ENCODE data around the gene SRPK3.

Gene SRPK3

GRCh38 chrX:153776120-153776599 lies 4.7 kb upstream of the SRPK3 start:
- no peak overlapping the region for H3K4me3 ChIP-seq (ENCODE audit: low read depth, low read length)
- in situ Hi-C loops (cut with HindIII; ENCODE audit: low sequenced_read_pairs): no loop called here
- TF ChIP-seq CTCF (IDR thresholded peaks at IDR 0.05; ENCODE audit: low read depth, low read length): no peak
- DNase-seq (ENCODE audit: low read depth, low spot score): no peak

- no peak overlapping the region for H3K4me3 ChIP-seq (ENCODE audit: low read depth, low read length)
- in situ Hi-C loops (cut with HindIII; ENCODE audit: low sequenced_read_pairs): no loop called here
- no peak for TF ChIP-seq CTCF (IDR thresholded peaks at IDR 0.05; ENCODE audit: low read depth, low read length)
- no peak for DNase-seq (ENCODE audit: low read depth, low spot score)
Measured at GRCh38 chrX:153776611-153777045, 4.2 kb upstream of the SRPK3 start.

GRCh38 chrX:153777261-153778090 lies 3.4 kb upstream of the SRPK3 start:
- DNase-seq (ENCODE audit: low read depth, low spot score): no peak
- in situ Hi-C loops (cut with HindIII; ENCODE audit: low sequenced_read_pairs): no loop called here
- TF ChIP-seq CTCF (IDR thresholded peaks at IDR 0.05; ENCODE audit: low read depth, low read length): no peak
- H3K4me3 ChIP-seq (ENCODE audit: low read depth, low read length): no peak overlapping the region

- no peak for TF ChIP-seq CTCF (IDR thresholded peaks at IDR 0.05; ENCODE audit: low read depth, low read length)
- no peak for DNase-seq (ENCODE audit: low read depth, low spot score)
- in situ Hi-C loops (cut with HindIII; ENCODE audit: low sequenced_read_pairs): no loop called here
- no peak overlapping the region for H3K4me3 ChIP-seq (ENCODE audit: low read depth, low read length)
Measured at GRCh38 chrX:153778181-153778580, 2.7 kb upstream of the SRPK3 start.

GRCh38 chrX:153778684-153779101 lies 2.1 kb upstream of the SRPK3 start:
- DNase-seq (ENCODE audit: low read depth, low spot score): no peak
- in situ Hi-C loops (cut with HindIII; ENCODE audit: low sequenced_read_pairs): no loop called here
- H3K4me3 ChIP-seq (ENCODE audit: low read depth, low read length): no peak overlapping the region
- TF ChIP-seq CTCF (IDR thresholded peaks at IDR 0.05; ENCODE audit: low read depth, low read length): no peak

GRCh38 chrX:153779891-153780677 lies 757 bp upstream of the SRPK3 start:
- in situ Hi-C loops (cut with HindIII; ENCODE audit: low sequenced_read_pairs): no loop called here
- DNase-seq (ENCODE audit: low read depth, low spot score): no peak

More at GRCh38 chrX:153779891-153780677, 757 bp upstream of the SRPK3 start:
- no peak overlapping the region for H3K4me3 ChIP-seq (ENCODE audit: low read depth, low read length)
- no peak for TF ChIP-seq CTCF (IDR thresholded peaks at IDR 0.05; ENCODE audit: low read depth, low read length)
